CD4-positive, CD25-positive, alpha-beta regulatory T cell (primary cell): ENCODE results near the gene TRIP12. TPM values are rescaled to one million over a fixed set of nuclear protein-coding genes. Genes with fewer than 3 reads are reported as not detected.

ENCODE experiments used
- ATAC-seq, 2 donors: fragments of 150-1000 bp; cut with Tn5 transposase; one replicate each; pipeline ENCODE4 v1.10.0; 2021; ENCODE audit warnings: low read depth in 2 of 2, moderate number of reproducible peaks in 2 of 2, moderate library complexity in 1 of 2
- DNase-seq, 3 donors: peaks; one replicate each; pipeline versions ENCODE4 v3.0.0 to v3.0.0-alpha.2; 2012 to 2022; ENCODE audit warnings: mixed read lengths in 1 of 3
- H3K27ac ChIP-seq: one replicate; pipeline ENCODE4 v1.7.0; 2013; ENCODE audit warnings: mild to moderate bottlenecking, low read length; ENCODE audit not compliant: insufficient read depth, poor library complexity, severe bottlenecking
- H3K27me3 ChIP-seq: one replicate; pipeline ENCODE4 v1.7.0; 2013; ENCODE audit warnings: low read length; ENCODE audit not compliant: control insufficient read depth, insufficient read depth
- H3K36me3 ChIP-seq: one replicate; pipeline ENCODE4 v1.7.0; 2013; ENCODE audit warnings: mild to moderate bottlenecking, low read length, moderate library complexity; ENCODE audit not compliant: control insufficient read depth, insufficient read depth
- H3K4me1 ChIP-seq: 2 replicates; pipeline ENCODE4 v1.7.0; 2013; ENCODE audit warnings: mild to moderate bottlenecking, low read length; ENCODE audit not compliant: insufficient read depth, control insufficient read depth, poor library complexity, severe bottlenecking
- H3K4me3 ChIP-seq: one replicate; pipeline ENCODE4 v1.7.0; 2013; ENCODE audit warnings: low read depth, mild to moderate bottlenecking, low read length, moderate library complexity
- H3K9me3 ChIP-seq, 2 experiments: 1 replicate in 1 of 2; 2 replicates in 1 of 2; pipeline ENCODE4 v1.7.0; 2013; ENCODE audit warnings: low read length in 2 of 2, mild to moderate bottlenecking in 1 of 2, moderate library complexity in 1 of 2; ENCODE audit not compliant: control insufficient read depth in 2 of 2
- H3K27ac Mint-ChIP-seq, 3 donors: one replicate each; pipeline ENCODE4 v1.8.0; 2020 to 2022; ENCODE audit warnings: mild to moderate bottlenecking in 3 of 3, mixed read lengths in 3 of 3, moderate library complexity in 2 of 3
- H3K27me3 Mint-ChIP-seq: one replicate; pipeline ENCODE4 v1.8.0; 2022; ENCODE audit warnings: mild to moderate bottlenecking, mixed read lengths
- H3K36me3 Mint-ChIP-seq: one replicate; pipeline ENCODE4 v1.8.0; 2020; ENCODE audit warnings: mixed read lengths
- H3K4me1 Mint-ChIP-seq, 4 donors: one replicate each; pipeline ENCODE4 v1.8.0; 2020 to 2022; ENCODE audit warnings: mixed read lengths in 4 of 4, mild to moderate bottlenecking in 1 of 4
- H3K4me3 Mint-ChIP-seq, 4 donors: one replicate each; pipeline ENCODE4 v1.8.0; 2020 to 2022; ENCODE audit warnings: mild to moderate bottlenecking in 4 of 4, mixed read lengths in 4 of 4, moderate library complexity in 3 of 4
- H3K9me3 Mint-ChIP-seq, 7 donors: one replicate each; pipeline ENCODE4 v1.8.0; 2020 to 2022; ENCODE audit warnings: mixed read lengths in 7 of 7, mild to moderate bottlenecking in 3 of 7, moderate library complexity in 2 of 7
- polyA plus RNA-seq, 4 donors: library from polyadenylated mRNA; unstranded; fragments of 300-500 nt; fragmentation: Illumina TruSeq; gene quantifications; one replicate each; pipeline ENCODE4 v1.2.3, GENCODE V29; 2021
- total RNA-seq: library from RNA; stranded (reverse); gene quantifications from one replicate; pipeline ENCODE4 v1.2.3, GENCODE V29; 2022

The TRIP12 gene
- total and polyA plus RNA-seq, 5 donors from 2014 or later: 40.5 to 216 (median 48.3) TPM

GRCh38 chr2:229734410-229734809 is 187.4 kb downstream of the TRIP12 start:
- Mint-ChIP-seq H3K4me1 (no peaks in the 10 kb centered on the region), H3K36me3 (no peaks in the 10 kb centered on the region), H3K9me3 (peaks cover 0 to 25% (median 10%) of the 10 kb centered on the region in 7 donors), H3K27me3 (peaks cover 6% of the 10 kb centered on the region), H3K4me3 (no peak overlapping the region), H3K27ac (no peak overlapping the region)
- Histone ChIP-seq H3K4me3 (no peak overlapping the region), H3K4me1 (no peaks in the 10 kb centered on the region), H3K9me3 (peaks cover 15 to 19% of the 10 kb centered on the region in 2 experiments), H3K27me3 (peaks cover 3% of the 10 kb centered on the region), H3K27ac (no peak overlapping the region), H3K36me3 (no peaks in the 10 kb centered on the region)
- DNase-seq (no peak), ATAC-seq (no peak)

DNA sequence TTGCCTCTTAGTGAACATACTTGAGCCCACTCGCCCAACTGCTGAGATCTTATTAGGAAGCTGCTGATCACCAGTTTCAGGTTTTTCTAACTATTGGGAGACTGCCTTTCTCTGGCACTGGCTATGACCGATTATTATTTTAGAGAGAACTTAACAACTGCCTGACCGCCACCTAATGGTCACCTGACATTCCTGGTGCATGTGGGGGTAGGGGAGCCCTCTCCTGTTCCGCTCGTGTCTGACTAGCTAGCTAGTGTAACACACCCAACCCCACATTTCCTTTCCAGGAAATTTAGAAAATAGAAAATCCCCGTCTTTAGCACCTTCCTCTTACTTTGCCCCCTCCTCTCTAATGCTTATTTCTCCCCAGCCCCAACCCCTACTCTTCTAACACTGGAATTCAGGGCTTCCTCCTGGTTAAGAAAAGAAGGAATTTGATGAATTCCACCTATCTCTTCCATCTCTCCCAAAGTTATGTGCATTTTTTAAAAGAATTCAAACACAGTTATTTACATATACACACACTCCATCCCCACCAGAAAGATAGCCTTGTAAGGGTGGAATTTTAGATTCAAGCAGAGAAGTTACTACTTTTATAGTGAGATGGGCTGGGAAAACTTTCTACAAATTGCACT is 188.1 kb downstream of the TRIP12 start:
- Histone ChIP-seq H3K36me3 (no peaks in the 10 kb centered on the region), H3K4me3 (no peak overlapping the region), H3K9me3 (peaks cover 15 to 19% of the 10 kb centered on the region in 2 experiments), H3K27me3 (peaks cover 3% of the 10 kb centered on the region), H3K4me1 (no peaks in the 10 kb centered on the region), H3K27ac (no peak overlapping the region)
- Mint-ChIP-seq H3K27me3 (peaks cover 6% of the 10 kb centered on the region), H3K27ac (no peak overlapping the region), H3K36me3 (no peaks in the 10 kb centered on the region), H3K4me1 (no peaks in the 10 kb centered on the region), H3K9me3 (peaks cover 0 to 20% (median 8%) of the 10 kb centered on the region in 7 donors), H3K4me3 (no peak overlapping the region)
- ATAC-seq (no peak), DNase-seq (no peak)

GRCh38 chr2:229732897-229733296 is 188.9 kb downstream of the TRIP12 start:
- peaks cover 6% of the 10 kb centered on the region for H3K27me3 Mint-ChIP-seq
- H3K4me3 ChIP-seq: no peak overlapping the region
- DNase-seq (no peak), ATAC-seq (no peak)
- H3K4me1 ChIP-seq: no peaks in the 10 kb centered on the region
- H3K4me1 Mint-ChIP-seq: no peaks in the 10 kb centered on the region
- no peak overlapping the region for H3K27ac Mint-ChIP-seq
- peaks cover 0 to 14% (median 6%) of the 10 kb centered on the region in 7 donors for H3K9me3 Mint-ChIP-seq
- H3K9me3 ChIP-seq: peaks cover 8 to 13% of the 10 kb centered on the region in 2 experiments
- H3K27ac ChIP-seq: no peak overlapping the region
- H3K4me3 Mint-ChIP-seq: no peak overlapping the region
- no peaks in the 10 kb centered on the region for H3K36me3 Mint-ChIP-seq
- H3K27me3 ChIP-seq: peaks cover 3% of the 10 kb centered on the region
- no peaks in the 10 kb centered on the region for H3K36me3 ChIP-seq

- peaks cover 0 to 3% of the 10 kb centered on the region in 2 experiments for H3K9me3 ChIP-seq
- peaks cover 3% of the 10 kb centered on the region for H3K27me3 ChIP-seq
- ATAC-seq (no peak), DNase-seq (no peak)
- H3K27ac Mint-ChIP-seq: no peak overlapping the region
- no peak overlapping the region for H3K4me3 ChIP-seq
- H3K27ac ChIP-seq: no peak overlapping the region
- H3K9me3 Mint-ChIP-seq: peaks cover 0 to 5% (median 2%) of the 10 kb centered on the region in 7 donors
- no peak overlapping the region for H3K4me3 Mint-ChIP-seq
- H3K36me3 ChIP-seq: no peaks in the 10 kb centered on the region
- H3K27me3 Mint-ChIP-seq: peaks cover 2% of the 10 kb centered on the region
- H3K36me3 Mint-ChIP-seq: no peaks in the 10 kb centered on the region
- H3K4me1 Mint-ChIP-seq: no peaks in the 10 kb centered on the region
- H3K4me1 ChIP-seq: no peaks in the 10 kb centered on the region
These were observed 189.9 kb downstream of the TRIP12 start for GRCh38 chr2:229731916-229732315.

GRCh38 chr2:229731363-229731762 is 190.4 kb downstream of the TRIP12 start:
- H3K36me3 Mint-ChIP-seq: no peaks in the 10 kb centered on the region
- DNase-seq: no peak
- Histone ChIP-seq H3K27me3 (peaks cover 3% of the 10 kb centered on the region), H3K4me1 (no peaks in the 10 kb centered on the region), H3K36me3 (no peaks in the 10 kb centered on the region), H3K9me3 (no peaks in the 10 kb centered on the region), H3K27ac (no peak overlapping the region), H3K4me3 (no peak overlapping the region)
- no peak for ATAC-seq
- no peaks in the 10 kb centered on the region for H3K4me1 Mint-ChIP-seq
- no peaks in the 10 kb centered on the region for H3K27me3 Mint-ChIP-seq
- H3K4me3 Mint-ChIP-seq: no peak overlapping the region
- H3K9me3 Mint-ChIP-seq: peaks cover 0 to 2% (median 0%) of the 10 kb centered on the region in 7 donors
- no peak overlapping the region for H3K27ac Mint-ChIP-seq

GRCh38 chr2:229728370-229728769 is 193.4 kb downstream of the TRIP12 start:
- H3K27me3 Mint-ChIP-seq: peaks cover 12% of the 10 kb centered on the region
- no peaks in the 10 kb centered on the region for H3K9me3 ChIP-seq

GRCh38 chr2:229726643-229727042 is 195.2 kb downstream of the TRIP12 start:
- Histone ChIP-seq H3K27me3 (peaks cover 7% of the 10 kb centered on the region), H3K4me3 (no peak overlapping the region), H3K9me3 (no peaks in the 10 kb centered on the region), H3K4me1 (no peaks in the 10 kb centered on the region), H3K36me3 (no peaks in the 10 kb centered on the region), H3K27ac (no peak overlapping the region)
- DNase-seq (no peak), ATAC-seq (no peak)
- no peak overlapping the region for H3K27ac Mint-ChIP-seq
- no peak overlapping the region for H3K4me3 Mint-ChIP-seq
- H3K27me3 Mint-ChIP-seq: peaks cover 19% of the 10 kb centered on the region
- H3K36me3 Mint-ChIP-seq: no peaks in the 10 kb centered on the region
- H3K4me1 Mint-ChIP-seq: no peaks in the 10 kb centered on the region
- H3K9me3 Mint-ChIP-seq: no peaks in the 10 kb centered on the region

More at GRCh38 chr2:229728370-229728769, 193.4 kb downstream of the TRIP12 start:
- peaks cover 10% of the 10 kb centered on the region for H3K27me3 ChIP-seq
- no peak overlapping the region for H3K27ac ChIP-seq
- ATAC-seq (no peak), DNase-seq (no peak)
- no peaks in the 10 kb centered on the region for H3K36me3 Mint-ChIP-seq
- no peak overlapping the region for H3K4me3 ChIP-seq
- no peaks in the 10 kb centered on the region for H3K36me3 ChIP-seq
- H3K4me1 ChIP-seq: no peaks in the 10 kb centered on the region
- H3K4me1 Mint-ChIP-seq: no peaks in the 10 kb centered on the region
- H3K27ac Mint-ChIP-seq: no peak overlapping the region
- H3K9me3 Mint-ChIP-seq: no peaks in the 10 kb centered on the region
- H3K4me3 Mint-ChIP-seq: no peak overlapping the region
